ENCODE measurements around the gene TBX10.
"Not testable (repeated sequence)": the region's sequence is repeated elsewhere in the genome, so short reads cannot be mapped to it uniquely, and the experiment has no call there.

Gene TBX10

DNA sequence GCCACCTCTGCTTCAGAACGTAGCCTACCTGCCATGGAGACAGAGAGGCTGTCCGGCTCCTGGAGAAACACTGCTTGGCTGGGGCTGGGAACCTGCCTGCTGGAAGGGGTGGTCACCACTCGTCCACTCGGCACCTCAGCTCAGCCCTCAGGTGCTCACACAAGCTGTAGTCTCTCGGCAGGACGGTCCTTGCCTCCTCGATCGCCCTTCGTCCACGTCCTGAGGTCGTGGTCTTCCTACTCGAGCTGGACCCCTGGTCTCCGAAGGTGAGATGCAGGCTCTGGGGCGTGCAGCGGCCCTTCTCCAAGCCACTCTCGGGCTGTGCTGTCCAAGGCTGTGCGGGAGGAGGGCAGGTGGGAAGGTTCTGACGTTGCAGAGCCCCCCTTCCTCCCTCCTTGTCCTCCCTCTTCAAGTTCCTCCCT, at the start of gene TBX10:
TBX10 (minus strand) TSS at position 326 of the 422 bp plus-strand sequence; CDS start at position 35, 291 bp downstream.
- no peak for DNase-seq

DNA sequence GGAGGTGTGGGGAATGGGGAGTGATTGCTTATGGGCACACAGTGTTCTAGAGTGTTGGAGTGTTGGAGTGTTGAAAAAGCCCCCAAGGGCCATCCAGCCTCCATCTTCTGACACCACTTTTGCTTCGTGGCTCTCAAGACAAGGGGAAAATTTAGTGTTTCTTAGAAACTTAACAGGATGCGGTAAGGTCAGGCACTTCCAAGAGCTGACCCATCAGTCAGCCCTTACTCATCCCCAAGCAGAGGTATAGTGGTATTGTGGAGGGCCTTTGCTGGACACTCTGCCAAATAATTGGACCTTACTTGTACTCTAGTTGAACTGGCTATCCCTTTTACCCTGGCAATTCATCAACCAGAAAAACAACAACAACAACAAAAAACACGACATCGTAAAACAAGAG, 49.6 kb upstream of the TBX10 start:
- no peak for DNase-seq

- no peak for DNase-seq
Observed at GRCh38 chr11:67687986-67688385, 48.4 kb upstream of the TBX10 start.

- DNase-seq: not testable (repeated sequence)
Observed at GRCh38 chr11:67685641-67686332, 46.2 kb upstream of the TBX10 start.

- DNase-seq: not testable (repeated sequence)
Observed at GRCh38 chr11:67682126-67683034, 42.8 kb upstream of the TBX10 start.

GRCh38 chr11:67680696-67681470, 41.3 kb upstream of the TBX10 start:
- DNase-seq: no peak

- DNase-seq: no peak
Observed at GRCh38 chr11:67675058-67675747, 35.6 kb upstream of the TBX10 start.

- no peak for DNase-seq
Observed at GRCh38 chr11:67674442-67674871, 34.9 kb upstream of the TBX10 start, which contains the start of gene ALDH3B2. Gene ALDH3B2 (minus strand): TSS chr11:67674623. CDS start chr11:67666935, 7,688 bp downstream.

- DNase-seq: no peak
Observed at GRCh38 chr11:67673902-67674301, 34.3 kb upstream of the TBX10 start.

- DNase-seq: no peak
Observed at GRCh38 chr11:67673358-67673757, 33.8 kb upstream of the TBX10 start.

DNA sequence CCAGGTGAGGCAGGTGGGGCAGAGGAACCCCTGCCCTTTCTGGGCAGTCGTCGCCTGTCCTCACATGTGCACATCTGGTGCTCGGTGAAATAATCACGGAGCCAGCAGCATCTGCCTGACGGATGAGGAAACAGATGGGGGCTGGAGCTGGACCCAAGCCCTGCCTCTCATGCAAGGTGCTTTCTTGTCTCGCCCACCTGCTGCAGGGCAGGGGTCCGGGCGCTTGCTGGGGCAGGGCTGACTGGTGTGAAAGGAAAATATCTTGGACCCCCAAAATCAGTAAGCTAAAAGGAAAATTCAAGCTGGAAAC, 31.6 kb upstream of the TBX10 start:
- DNase-seq: no peak

DNA sequence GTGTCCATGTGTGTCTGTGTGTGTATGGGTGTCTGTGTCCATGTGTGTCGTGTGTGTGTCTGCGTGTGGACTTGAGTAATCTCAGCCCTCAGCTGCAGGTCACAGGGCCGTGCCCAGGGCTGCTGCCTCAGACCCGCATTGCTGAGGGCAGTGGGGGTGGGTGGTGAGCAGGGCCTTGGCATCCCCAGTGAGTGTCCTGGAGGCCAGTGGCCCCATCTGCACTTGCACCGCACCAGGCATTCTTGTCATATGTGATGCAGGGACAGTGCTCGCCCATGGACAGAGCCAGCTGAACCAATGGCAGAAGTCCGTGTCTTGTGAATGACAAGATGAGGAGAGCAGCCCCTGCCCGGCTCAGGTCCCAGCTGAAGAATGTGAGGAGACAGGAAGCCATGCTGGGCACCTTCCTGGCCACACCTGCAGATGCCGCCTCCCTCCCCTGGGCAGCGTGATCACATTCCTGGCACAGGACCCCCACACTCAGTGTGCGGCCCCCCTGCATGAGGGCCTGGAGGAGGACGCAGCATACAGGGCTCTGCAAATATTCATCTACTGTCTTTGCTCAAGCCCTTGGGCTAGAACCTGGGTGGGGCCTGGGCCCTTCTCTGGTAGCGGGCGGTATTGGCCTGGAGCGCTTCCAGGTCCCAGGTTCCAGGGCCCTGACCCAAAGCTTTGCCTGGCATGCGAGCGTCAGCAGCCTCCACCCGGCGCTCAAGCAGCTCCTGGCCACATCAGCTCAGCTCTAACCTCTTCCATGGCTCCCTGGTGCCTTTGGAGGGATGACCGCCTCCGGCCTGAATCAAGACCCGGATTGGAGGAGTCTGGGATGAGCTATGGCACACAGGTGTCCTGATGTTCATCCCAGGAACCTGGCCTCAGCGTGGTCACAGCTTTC, 31.0 kb upstream of the TBX10 start:
- DNase-seq: no peak

GRCh38 chr11:67668192-67668551, 28.6 kb upstream of the TBX10 start:
- no peak for DNase-seq

DNA sequence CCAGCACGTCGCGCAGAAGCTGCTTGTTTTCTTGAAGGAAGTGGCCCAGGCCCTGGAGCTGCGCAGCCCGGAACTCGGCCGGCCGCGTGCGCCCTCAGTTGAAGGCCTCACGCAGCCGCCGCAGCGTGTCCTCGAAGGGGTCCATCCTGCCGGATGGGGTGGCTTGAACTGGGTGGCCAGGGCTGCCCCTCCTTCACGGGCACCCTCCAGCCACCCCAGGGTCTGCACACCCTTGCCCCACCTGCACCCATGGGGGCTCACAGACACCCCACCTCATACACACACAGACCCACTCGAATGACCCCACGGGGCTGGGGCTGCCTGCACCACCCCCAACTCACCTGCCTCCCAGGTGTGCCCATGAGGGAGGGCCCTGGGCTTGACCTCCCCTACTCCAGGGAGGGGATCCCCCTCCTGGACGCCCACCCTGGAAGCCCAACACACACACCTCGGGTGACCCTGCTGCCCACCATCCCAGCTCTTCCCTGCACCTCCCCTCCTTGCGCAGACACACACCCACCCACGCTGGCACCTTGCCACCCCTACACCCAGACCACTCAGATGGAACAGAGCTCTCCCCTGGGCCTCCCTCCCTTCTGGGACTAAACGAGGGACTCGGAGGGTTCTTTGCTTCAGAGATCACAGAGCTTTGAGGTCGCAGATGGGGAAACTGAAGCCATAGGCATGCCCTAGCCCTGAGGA, 28.1 kb upstream of the TBX10 start:
- DNase-seq: no peak

- DNase-seq: no peak
Observed at GRCh38 chr11:67666676-67667489, 27.3 kb upstream of the TBX10 start.

- DNase-seq: no peak
Observed at GRCh38 chr11:67666303-67666645, 26.7 kb upstream of the TBX10 start.

- no peak for DNase-seq
Observed at GRCh38 chr11:67665541-67666302, 26.2 kb upstream of the TBX10 start.

DNA sequence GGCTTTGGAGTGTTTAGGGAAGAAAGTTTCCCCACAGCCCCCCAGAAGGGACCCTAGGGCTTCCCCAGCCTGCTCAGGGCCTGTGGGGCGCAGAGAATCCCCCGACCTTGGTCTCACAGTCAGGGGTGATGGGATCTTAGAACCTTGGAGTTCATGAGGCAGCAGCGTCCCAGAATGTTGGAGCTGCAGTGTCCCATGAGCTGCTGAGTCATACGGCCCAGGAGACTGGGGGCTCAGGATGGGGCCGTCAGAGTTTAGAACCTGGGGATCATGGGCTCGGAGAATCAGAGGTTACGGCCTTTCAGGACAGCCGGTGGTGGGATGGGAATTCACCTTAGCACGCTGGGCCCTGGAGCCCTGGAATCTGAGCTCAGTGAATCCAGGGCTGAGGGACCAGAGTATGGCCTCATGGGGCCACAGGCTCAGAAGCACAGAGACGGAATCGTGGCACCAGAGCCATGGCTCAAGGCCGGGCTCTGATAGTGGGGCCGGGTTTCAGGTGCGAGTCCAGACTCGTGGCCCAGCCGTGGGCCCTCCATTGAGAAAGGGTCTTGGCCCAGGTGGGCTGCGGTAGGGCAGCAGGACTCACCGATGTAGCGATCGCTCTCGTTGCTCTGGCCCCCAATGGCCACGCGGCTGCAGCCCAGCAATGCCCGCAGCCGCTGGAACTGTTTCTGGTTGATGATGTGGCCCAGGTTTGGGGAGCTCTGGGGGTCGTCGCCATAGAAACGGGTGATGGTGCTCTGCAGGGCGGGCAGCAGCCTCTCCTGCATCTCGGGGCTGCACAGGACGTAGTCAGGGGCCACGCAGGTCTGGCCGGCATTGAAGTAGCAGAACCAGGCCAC, 25.4 kb upstream of the TBX10 start:
- DNase-seq: no peak

GRCh38 chr11:67664213-67664585, 24.6 kb upstream of the TBX10 start:
- DNase-seq: no peak

All from fibroblast of skin of right quadriceps (primary cell).